Activated naive CD4-positive, alpha-beta T cell treated with anti-CD3 and anti-CD28 coated beads, Interleukin-2, amount 50 U/mL, for 16 hours (primary cell): ENCODE measurements around the gene MYO10.
"Not testable (repeated sequence)": the region's sequence is repeated elsewhere in the genome, so short reads cannot be mapped to it uniquely, and the experiment has no call there.

Source experiments
- DNase-seq: peaks from one replicate; pipeline ENCODE4 v3.0.0-alpha.2; 2020

MYO10 gene

GRCh38 chr5:16858151-16858550 is 77.9 kb downstream of the MYO10 start:
- no peak for DNase-seq

GRCh38 chr5:16857635-16858034 is 78.5 kb downstream of the MYO10 start:
- no peak for DNase-seq

GRCh38 chr5:16856531-16856930 is 79.6 kb downstream of the MYO10 start:
- DNase-seq = no peak

- DNase-seq = no peak
These were observed 80.2 kb downstream of the MYO10 start for GRCh38 chr5:16855898-16856297.

- DNase-seq = no peak
These were observed 80.6 kb downstream of the MYO10 start for GRCh38 chr5:16855485-16855884.

GRCh38 chr5:16854351-16854750 is 81.7 kb downstream of the MYO10 start:
- DNase-seq = no peak

GRCh38 chr5:16853518-16853917 is 82.6 kb downstream of the MYO10 start:
- no peak for DNase-seq

- no peak for DNase-seq
These were observed 83.7 kb downstream of the MYO10 start for GRCh38 chr5:16852251-16853005.

- no peak for DNase-seq
These were observed 86.3 kb downstream of the MYO10 start for GRCh38 chr5:16849775-16850174.

GRCh38 chr5:16849181-16849580 is 86.9 kb downstream of the MYO10 start:
- DNase-seq = no peak

- DNase-seq = no peak
These were observed 91.1 kb downstream of the MYO10 start for GRCh38 chr5:16844952-16845351.

- no peak for DNase-seq
These were observed 93.2 kb downstream of the MYO10 start for GRCh38 chr5:16842896-16843295.

- no peak for DNase-seq
These were observed 94.7 kb downstream of the MYO10 start for GRCh38 chr5:16841416-16841815.

GRCh38 chr5:16837305-16837704 is 98.8 kb downstream of the MYO10 start:
- no peak for DNase-seq

GRCh38 chr5:16834029-16834428 is 102.1 kb downstream of the MYO10 start:
- no peak for DNase-seq

GRCh38 chr5:16831326-16831725 is 104.8 kb downstream of the MYO10 start:
- not testable (repeated sequence) for DNase-seq

GRCh38 chr5:16827755-16828154 is 108.3 kb downstream of the MYO10 start:
- no peak for DNase-seq

GRCh38 chr5:16826379-16827125 is 109.5 kb downstream of the MYO10 start:
- DNase-seq = no peak

- DNase-seq = no peak
These were observed 116.4 kb downstream of the MYO10 start for GRCh38 chr5:16819522-16820167.

- no peak for DNase-seq
These were observed 120.7 kb downstream of the MYO10 start for GRCh38 chr5:16815432-16815831.

- no peak for DNase-seq
These were observed 123.2 kb downstream of the MYO10 start for GRCh38 chr5:16812911-16813310.

- DNase-seq = no peak
These were observed 123.6 kb downstream of the MYO10 start for GRCh38 chr5:16812448-16812847.

GRCh38 chr5:16810208-16810854 is 125.8 kb downstream of the MYO10 start:
- no peak for DNase-seq
